Endodermal cell (in vitro differentiated cells): ENCODE measurements around the gene RUVBL2. TPM values are rescaled to one million over a fixed set of nuclear protein-coding genes. Genes with fewer than 3 reads are reported as not detected.
"Not testable (repeated sequence)": the region's sequence is repeated elsewhere in the genome, so short reads cannot be mapped to it uniquely, and the experiment has no call there.

Experiments
- DNase-seq: peaks from one replicate; pipeline ENCODE4 v3.0.0-alpha.2; 2017
- H3K27ac ChIP-seq: 2 replicates; pipeline ENCODE4 v1.5.1; 2013; ENCODE audit warnings: mild to moderate bottlenecking, low read depth, low read length, moderate library complexity
- H3K27me3 ChIP-seq: 2 replicates; pipeline ENCODE4 v1.6.1; 2013; ENCODE audit warnings: mild to moderate bottlenecking, low read length, moderate library complexity; ENCODE audit not compliant: insufficient read depth, control insufficient read depth, poor library complexity, severe bottlenecking
- H3K36me3 ChIP-seq: 2 replicates; pipeline ENCODE4 v1.7.0; 2013; ENCODE audit warnings: mild to moderate bottlenecking, low read length, moderate library complexity; ENCODE audit not compliant: control insufficient read depth, insufficient read depth
- H3K4me1 ChIP-seq: one replicate; pipeline ENCODE4 v1.7.0; 2013; ENCODE audit warnings: low read length; ENCODE audit not compliant: control insufficient read depth, insufficient read depth
- H3K4me3 ChIP-seq: 2 replicates; pipeline ENCODE4 v1.5.1; 2013; ENCODE audit warnings: mild to moderate bottlenecking, low read length, moderate library complexity
- H3K9ac ChIP-seq: 2 replicates; pipeline ENCODE4 v1.6.1; 2013; ENCODE audit warnings: mild to moderate bottlenecking, low read length, moderate library complexity; ENCODE audit not compliant: poor library complexity, severe bottlenecking; ENCODE audit errors: extremely low read depth
- H3K9me3 ChIP-seq: 2 replicates; pipeline ENCODE4 v1.6.1; 2013; ENCODE audit warnings: mild to moderate bottlenecking, low read length, moderate library complexity; ENCODE audit not compliant: control insufficient read depth
- H3K27ac Mint-ChIP-seq: 2 replicates; pipeline ENCODE4 v1.8.0; 2020; ENCODE audit warnings: mixed read lengths
- H3K27me3 Mint-ChIP-seq: 2 replicates; pipeline ENCODE4 v1.8.0; 2021; ENCODE audit warnings: mild to moderate bottlenecking, mixed read lengths; ENCODE audit not compliant: insufficient read depth
- H3K36me3 Mint-ChIP-seq: 2 replicates; pipeline ENCODE4 v1.8.0; 2020; ENCODE audit warnings: low read depth, mixed read lengths
- H3K4me1 Mint-ChIP-seq: 2 replicates; pipeline ENCODE4 v1.8.0; 2020; ENCODE audit warnings: mixed read lengths
- H3K4me3 Mint-ChIP-seq: 2 replicates; pipeline ENCODE4 v1.8.0; 2020; ENCODE audit warnings: mild to moderate bottlenecking, moderate library complexity, mixed read lengths
- H3K9me3 Mint-ChIP-seq: 2 replicates; pipeline ENCODE4 v1.8.0; 2020; ENCODE audit warnings: mild to moderate bottlenecking, mixed read lengths
- WGBS, 2 experiments: methylation state at CpG; one replicate each; pipeline versions ENCODE4 v1.1.5 to v1.1.7; 2013; ENCODE audit warnings: missing lambda C conversion rate in 2 of 2, mixed read lengths in 1 of 2; ENCODE audit not compliant: insufficient coverage in 1 of 2, insufficient read length in 1 of 2; 5-methylcytosine and 5-hydroxymethylcytosine counted together
- total RNA-seq, 2 donors: library from RNA; stranded (reverse); fragmentation: NEBNext Ultra II Directional in 1 of 2; extraction: Animal tissue kit (Norgen Biotek cat#: 25700) in 1 of 2; gene quantifications; 2 replicates in 1 of 2; 3 replicates in 1 of 2; pipeline ENCODE4 v1.2.1, GENCODE V29; 2021
- TF ChIP-seq, protein P1 (sequence below): fragments of 200-600 bp; sonication (generic); conservative IDR thresholded peaks from 2 replicates; pipeline ENCODE4 v1.5.0; 2021; ENCODE audit warnings: antibody characterized with exemption, mild to moderate bottlenecking

RUVBL2 gene
- total RNA-seq, 2 donors from 2014 or later, result 101 to 112 TPM

DNA sequence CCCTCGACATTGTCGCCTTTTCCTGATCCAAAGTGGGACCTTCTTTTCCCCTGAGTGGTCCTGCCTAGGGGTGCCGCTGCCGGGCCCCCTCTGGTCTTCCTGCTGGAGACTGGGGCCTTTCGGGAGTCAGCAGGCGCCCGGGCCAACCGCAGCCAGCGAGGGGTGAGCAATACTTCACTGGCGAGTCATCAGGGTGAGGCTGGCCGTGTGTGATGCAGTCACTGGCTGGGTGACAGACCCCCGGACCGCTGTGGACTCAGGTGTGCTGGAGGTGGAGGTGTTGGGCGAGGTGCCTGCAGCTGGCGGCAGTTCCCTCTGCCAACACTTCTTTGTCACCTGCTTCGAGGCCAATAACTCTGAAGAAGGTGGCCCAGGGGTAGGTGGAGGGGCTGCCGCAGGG lies 48.5 kb downstream of the RUVBL2 start:
- TF ChIP-seq, protein P1, sequence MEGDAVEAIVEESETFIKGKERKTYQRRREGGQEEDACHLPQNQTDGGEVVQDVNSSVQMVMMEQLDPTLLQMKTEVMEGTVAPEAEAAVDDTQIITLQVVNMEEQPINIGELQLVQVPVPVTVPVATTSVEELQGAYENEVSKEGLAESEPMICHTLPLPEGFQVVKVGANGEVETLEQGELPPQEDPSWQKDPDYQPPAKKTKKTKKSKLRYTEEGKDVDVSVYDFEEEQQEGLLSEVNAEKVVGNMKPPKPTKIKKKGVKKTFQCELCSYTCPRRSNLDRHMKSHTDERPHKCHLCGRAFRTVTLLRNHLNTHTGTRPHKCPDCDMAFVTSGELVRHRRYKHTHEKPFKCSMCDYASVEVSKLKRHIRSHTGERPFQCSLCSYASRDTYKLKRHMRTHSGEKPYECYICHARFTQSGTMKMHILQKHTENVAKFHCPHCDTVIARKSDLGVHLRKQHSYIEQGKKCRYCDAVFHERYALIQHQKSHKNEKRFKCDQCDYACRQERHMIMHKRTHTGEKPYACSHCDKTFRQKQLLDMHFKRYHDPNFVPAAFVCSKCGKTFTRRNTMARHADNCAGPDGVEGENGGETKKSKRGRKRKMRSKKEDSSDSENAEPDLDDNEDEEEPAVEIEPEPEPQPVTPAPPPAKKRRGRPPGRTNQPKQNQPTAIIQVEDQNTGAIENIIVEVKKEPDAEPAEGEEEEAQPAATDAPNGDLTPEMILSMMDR, result no peak
- no peak overlapping the region for H3K9ac ChIP-seq
- H3K9me3 ChIP-seq, result no peaks in the 10 kb centered on the region
- H3K27ac ChIP-seq, result no peak overlapping the region
- peak; percentile 63 for DNase-seq
- H3K4me3 ChIP-seq, result no peak overlapping the region
- H3K36me3 Mint-ChIP-seq, result no peaks in the 10 kb centered on the region
- H3K4me3 Mint-ChIP-seq, result no peak overlapping the region
- H3K9me3 Mint-ChIP-seq, result no peaks in the 10 kb centered on the region
- WGBS, 2 experiments, result 80 to 84% methylated on average over 6 to 17 of the region's 17 CpGs
- H3K4me1 Mint-ChIP-seq, result no peaks in the 10 kb centered on the region
- H3K27me3 ChIP-seq, result no peaks in the 10 kb centered on the region
- no peak overlapping the region for H3K27ac Mint-ChIP-seq
- no peaks in the 10 kb centered on the region for H3K36me3 ChIP-seq
- H3K4me1 ChIP-seq, result no peaks in the 10 kb centered on the region
- peaks cover 8% of the 10 kb centered on the region for H3K27me3 Mint-ChIP-seq

DNA sequence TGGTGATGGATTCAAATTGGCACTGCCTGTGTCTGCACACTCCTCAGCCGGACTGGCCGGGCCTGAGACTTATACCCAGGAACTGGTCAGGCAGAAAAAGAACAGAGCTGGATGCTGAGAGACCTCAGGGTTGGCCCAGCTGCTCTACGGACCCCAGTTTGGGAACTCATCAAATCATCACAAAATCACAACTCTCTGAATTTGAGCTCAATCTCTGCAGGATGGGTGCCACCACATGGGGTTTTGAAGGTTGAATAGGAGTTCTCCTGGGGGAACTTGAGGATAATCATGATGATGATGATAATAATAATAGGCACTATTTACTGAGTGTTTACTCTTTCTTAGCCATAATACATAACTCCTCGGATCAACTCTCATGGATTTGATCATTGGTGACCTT lies 49.0 kb downstream of the RUVBL2 start:
- not testable (repeated sequence) for H3K9me3 ChIP-seq, H3K4me1 Mint-ChIP-seq, H3K36me3 ChIP-seq, H3K9ac ChIP-seq, H3K4me3 ChIP-seq, H3K36me3 Mint-ChIP-seq, DNase-seq, H3K9me3 Mint-ChIP-seq, H3K4me3 Mint-ChIP-seq, H3K27ac ChIP-seq, H3K27me3 Mint-ChIP-seq, H3K27ac Mint-ChIP-seq, H3K4me1 ChIP-seq, H3K27me3 ChIP-seq
- WGBS, 2 experiments, result 83% methylated on average over 1 of the region's 4 CpGs; no CpG with 5 or more reads in 1 of the 2 experiments

DNA sequence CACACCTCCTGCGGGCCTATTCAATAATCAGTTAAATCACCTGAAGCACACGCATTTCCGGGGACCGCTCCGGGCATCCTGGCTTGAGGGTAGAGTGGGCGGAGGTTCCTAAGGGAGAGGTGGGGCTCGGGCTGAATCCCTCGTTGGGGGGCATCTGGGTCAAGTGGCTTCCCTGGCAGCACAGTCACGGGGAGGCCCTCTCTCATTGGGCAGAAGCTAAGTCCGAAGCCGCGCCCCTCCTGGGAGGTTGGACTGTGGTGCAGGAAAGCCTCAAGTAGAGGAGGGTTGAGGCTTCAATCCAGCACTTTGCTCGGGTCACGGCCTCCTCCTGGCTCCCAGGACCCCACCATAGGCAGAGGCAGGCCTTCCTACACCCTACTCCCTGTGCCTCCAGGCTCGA lies 49.9 kb downstream of the RUVBL2 start, which contains the start of gene CGB5:
TSS of gene CGB5 (plus strand) at position 301 of the 400 bp plus-strand sequence. CDS start 362 bp downstream, outside the sequence.
- H3K36me3 ChIP-seq, H3K27me3 Mint-ChIP-seq, H3K27ac Mint-ChIP-seq, H3K9me3 Mint-ChIP-seq, H3K4me1 ChIP-seq, H3K4me3 ChIP-seq, H3K4me3 Mint-ChIP-seq, DNase-seq, H3K27me3 ChIP-seq, H3K9ac ChIP-seq, H3K9me3 ChIP-seq, H3K36me3 Mint-ChIP-seq, H3K4me1 Mint-ChIP-seq, H3K27ac ChIP-seq: not testable (repeated sequence)
- 89% methylated on average over 7 to 12 of the region's 15 CpGs for WGBS, 2 experiments

DNA sequence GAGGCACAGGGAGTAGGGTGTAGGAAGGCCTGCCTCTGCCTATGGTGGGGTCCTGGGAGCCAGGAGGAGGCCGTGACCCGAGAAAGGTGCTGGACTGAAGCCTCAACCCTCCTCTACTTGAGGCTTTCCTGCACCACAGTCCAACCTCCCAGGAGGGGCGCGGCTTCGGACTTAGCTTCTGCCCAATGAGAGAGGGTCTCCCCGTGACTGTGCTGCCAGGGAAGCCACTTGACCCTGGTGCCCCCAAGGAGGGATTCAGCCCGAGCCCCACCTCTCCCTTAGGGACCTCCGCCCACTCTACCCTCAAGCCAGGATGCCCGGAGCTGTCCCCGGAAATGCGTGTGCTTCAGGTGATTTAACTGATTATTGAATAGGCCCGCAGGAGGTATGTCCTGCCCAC lies 55.3 kb downstream of the RUVBL2 start, which contains the start of gene CGB8:
TSS of gene CGB8 (minus strand) at position 101 of the 400 bp plus-strand sequence. CDS start 372 bp downstream, outside the sequence.
- H3K4me1 Mint-ChIP-seq, H3K36me3 ChIP-seq, H3K4me3 Mint-ChIP-seq, DNase-seq, H3K9me3 ChIP-seq, H3K9me3 Mint-ChIP-seq, H3K36me3 Mint-ChIP-seq, H3K27ac Mint-ChIP-seq, H3K27me3 ChIP-seq, H3K9ac ChIP-seq, H3K27ac ChIP-seq, H3K4me3 ChIP-seq, H3K4me1 ChIP-seq: not testable (repeated sequence)
- peaks cover 20% of the 10 kb centered on the region for H3K27me3 Mint-ChIP-seq
- WGBS, 2 experiments, result 50 to 82% methylated on average over 1 to 10 of the region's 12 CpGs

DNA sequence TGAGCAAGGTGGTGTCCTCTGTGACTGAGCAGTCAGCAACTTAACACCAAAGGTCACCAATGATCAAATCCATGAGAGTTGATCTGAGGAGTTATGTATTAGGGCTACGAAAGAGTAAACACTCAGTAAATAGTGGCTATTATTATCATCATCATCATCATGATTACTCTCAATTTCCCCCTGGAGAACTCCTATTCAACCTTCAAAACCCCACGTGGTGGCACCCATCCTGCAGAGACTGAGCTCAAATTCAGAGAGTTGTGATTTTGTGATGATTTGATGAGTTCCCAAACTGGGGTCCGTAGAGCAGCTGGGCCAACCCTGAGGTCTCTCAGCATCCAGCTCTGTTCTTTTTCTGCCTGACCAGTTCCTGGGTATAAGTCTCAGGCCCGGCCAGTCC lies 56.1 kb downstream of the RUVBL2 start:
- DNase-seq, H3K27me3 ChIP-seq, H3K9me3 Mint-ChIP-seq, H3K9ac ChIP-seq, H3K4me3 Mint-ChIP-seq, H3K4me1 Mint-ChIP-seq, H3K36me3 Mint-ChIP-seq, H3K36me3 ChIP-seq, H3K9me3 ChIP-seq, H3K4me3 ChIP-seq, H3K27ac ChIP-seq, H3K4me1 ChIP-seq, H3K27ac Mint-ChIP-seq: not testable (repeated sequence)
- peaks cover 23% of the 10 kb centered on the region for H3K27me3 Mint-ChIP-seq
- WGBS, 2 experiments, result 80% methylated on average over 1 of the region's 4 CpGs; no CpG with 5 or more reads in 1 of the 2 experiments

DNA sequence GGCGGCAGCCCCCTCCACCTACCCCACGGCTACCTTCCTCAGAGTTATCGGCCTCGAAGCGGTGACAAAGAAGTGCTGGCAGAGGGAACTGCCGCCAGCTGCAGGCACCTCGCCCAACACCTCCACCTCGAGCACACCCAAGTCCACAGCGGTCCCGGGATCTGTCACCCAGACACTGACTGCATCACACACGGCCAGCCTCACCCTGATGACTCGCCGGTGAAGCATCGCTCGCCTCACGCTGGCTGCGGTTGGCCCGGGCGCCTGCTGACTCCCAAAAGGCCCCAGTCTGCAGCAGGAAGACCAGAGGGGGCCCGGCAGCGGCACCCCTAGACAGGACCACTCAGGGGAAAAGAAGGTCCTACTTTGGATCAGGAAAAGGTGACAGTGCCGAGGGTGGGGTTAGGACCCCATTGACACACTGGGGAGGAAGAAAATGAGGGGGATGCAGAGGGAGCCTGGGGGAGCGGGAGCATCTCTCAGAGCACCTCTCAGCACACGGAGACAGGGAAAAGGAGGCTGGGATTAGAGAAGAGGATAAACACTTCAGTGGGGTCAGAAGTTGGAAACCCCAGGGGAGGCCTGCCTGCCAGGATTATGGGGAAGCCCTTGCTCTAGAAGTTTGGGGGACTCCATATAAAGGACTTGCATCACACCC lies 56.8 kb downstream of the RUVBL2 start:
- H3K27me3 ChIP-seq, H3K4me1 ChIP-seq, H3K9ac ChIP-seq, H3K9me3 ChIP-seq, H3K27ac Mint-ChIP-seq, H3K36me3 ChIP-seq, H3K4me3 Mint-ChIP-seq, H3K4me1 Mint-ChIP-seq, H3K36me3 Mint-ChIP-seq, H3K9me3 Mint-ChIP-seq, H3K4me3 ChIP-seq, H3K27ac ChIP-seq: not testable (repeated sequence)
- peak; percentile 58 for DNase-seq
- peaks cover 28% of the 10 kb centered on the region for H3K27me3 Mint-ChIP-seq
- WGBS, 2 experiments, result 82 to 83% methylated on average over 17 to 24 of the region's 24 CpGs
